Type B pancreatic cell (in vitro differentiated cells): ENCODE measurements around the gene HLA-G. TPM values are rescaled to one million over a fixed set of nuclear protein-coding genes. Genes with fewer than 3 reads are reported as not detected.

Source experiments
- DNase-seq: peaks from one replicate; pipeline ENCODE4 v3.0.0; 2021; ENCODE audit warnings: mixed read lengths; ENCODE audit not compliant: unreplicated experiment; ENCODE audit errors: extremely low spot score
- H3K27ac Mint-ChIP-seq: 2 replicates; pipeline ENCODE4 v1.8.0; 2021; ENCODE audit warnings: mild to moderate bottlenecking, mixed read lengths
- H3K27me3 Mint-ChIP-seq: 2 replicates; pipeline ENCODE4 v1.8.0; 2021; ENCODE audit warnings: mixed read lengths
- H3K36me3 Mint-ChIP-seq: 2 replicates; pipeline ENCODE4 v1.8.0; 2021; ENCODE audit warnings: mixed read lengths
- H3K4me1 Mint-ChIP-seq: one replicate; pipeline ENCODE4 v1.8.0; 2021; ENCODE audit warnings: mixed read lengths; ENCODE audit not compliant: unreplicated experiment
- H3K4me3 Mint-ChIP-seq: 2 replicates; pipeline ENCODE4 v1.8.0; 2021; ENCODE audit warnings: mild to moderate bottlenecking, mixed read lengths
- H3K9me3 Mint-ChIP-seq: 2 replicates; pipeline ENCODE4 v1.8.0; 2021; ENCODE audit warnings: mixed read lengths
- CTCF ChIP-seq: fragments of 200-600 bp; sonication (generic); conservative IDR thresholded peaks from 2 replicates; pipeline ENCODE4 v1.5.0; 2021; ENCODE audit warnings: antibody characterized with exemption, mild to moderate bottlenecking
- total RNA-seq: library from RNA; stranded (reverse); gene quantifications from 2 replicates; pipeline ENCODE4 v1.2.1, GENCODE V29; 2021; ENCODE audit warnings: low replicate concordance

The HLA-G gene
- total RNA-seq, 1 donor from 2014 or later = 4.6 TPM

- TF ChIP-seq CTCF = no peak
- Mint-ChIP-seq H3K9me3 (no peaks in the 10 kb centered on the region), H3K4me1 (no peaks in the 10 kb centered on the region), H3K4me3 (no peak overlapping the region), H3K36me3 (no peaks in the 10 kb centered on the region), H3K27ac (no peak overlapping the region), H3K27me3 (peaks cover 71% of the 10 kb centered on the region)
- no peak for DNase-seq
Observed at GRCh38 chr6:29841030-29841429, 13.4 kb downstream of the HLA-G start.

GRCh38 chr6:29845405-29846006 lies 17.9 kb downstream of the HLA-G start:
- no peaks in the 10 kb centered on the region for H3K9me3 Mint-ChIP-seq
- no peak for DNase-seq
- H3K36me3 Mint-ChIP-seq = no peaks in the 10 kb centered on the region
- H3K27ac Mint-ChIP-seq = peak overlapping the region; percentile 74
- H3K27me3 Mint-ChIP-seq = peaks cover 71% of the 10 kb centered on the region
- no peak overlapping the region for H3K4me3 Mint-ChIP-seq
- no peaks in the 10 kb centered on the region for H3K4me1 Mint-ChIP-seq
- TF ChIP-seq CTCF = no peak

- no peaks in the 10 kb centered on the region for H3K36me3 Mint-ChIP-seq
- DNase-seq = peak; percentile 82
- no peaks in the 10 kb centered on the region for H3K4me1 Mint-ChIP-seq
- H3K27me3 Mint-ChIP-seq = peaks cover 73% of the 10 kb centered on the region
- no peak overlapping the region for H3K27ac Mint-ChIP-seq
- no peaks in the 10 kb centered on the region for H3K9me3 Mint-ChIP-seq
- H3K4me3 Mint-ChIP-seq = no peak overlapping the region
- TF ChIP-seq CTCF = peak; percentile 97
Observed at GRCh38 chr6:29847871-29848630, 20.4 kb downstream of the HLA-G start.

- no peaks in the 10 kb centered on the region for H3K4me1 Mint-ChIP-seq
- no peaks in the 10 kb centered on the region for H3K9me3 Mint-ChIP-seq
- no peak for TF ChIP-seq CTCF
- H3K27ac Mint-ChIP-seq = no peak overlapping the region
- no peaks in the 10 kb centered on the region for H3K36me3 Mint-ChIP-seq
- peaks cover 81% of the 10 kb centered on the region for H3K27me3 Mint-ChIP-seq
- no peak for DNase-seq
- H3K4me3 Mint-ChIP-seq = no peak overlapping the region
Observed at GRCh38 chr6:29850011-29850553, 22.5 kb downstream of the HLA-G start.

GRCh38 chr6:29851190-29851589 lies 23.6 kb downstream of the HLA-G start:
- peaks cover 82% of the 10 kb centered on the region for H3K27me3 Mint-ChIP-seq
- H3K4me1 Mint-ChIP-seq = no peaks in the 10 kb centered on the region
- TF ChIP-seq CTCF = no peak
- no peaks in the 10 kb centered on the region for H3K9me3 Mint-ChIP-seq
- no peak overlapping the region for H3K4me3 Mint-ChIP-seq
- no peak for DNase-seq
- H3K36me3 Mint-ChIP-seq = no peaks in the 10 kb centered on the region
- H3K27ac Mint-ChIP-seq = no peak overlapping the region
